ENCODE data around the gene CDKN2B.

GRCh38 chr9:21985964-21986667, 23.0 kb downstream of the CDKN2B start:
- TF ChIP-seq FOXP2 (optimal IDR thresholded peaks at IDR 0.05; ENCODE audit: control extremely low read depth, extremely low read length, insufficient read depth) (no peak), POLR2AphosphoS5 (IDR thresholded peaks at IDR 0.05; ENCODE audit: borderline replicate concordance, low read depth, low read length) (no peak), EZH2 (IDR thresholded peaks at IDR 0.05) (no peak)

All from SK-N-MC (cell line).